HEK293 (cell line): ENCODE measurements around the gene KCTD21.

Experiments
- CTCF ChIA-PET: fragments of 350-600 bp; formaldehyde crosslinking; extraction: SDS; loops from one replicate; lab custom pipeline; 2021; ENCODE audit warnings: antibody characterized with exemption; lab: Yijun Ruan, JAX
- POLR2A ChIA-PET: fragments of 300-600 bp; formaldehyde crosslinking; extraction: SDS; loops from one replicate; lab custom pipeline; 2020; ENCODE audit warnings: antibody characterized with exemption, inconsistent platforms; lab: Yijun Ruan, JAX
- H3K27ac ChIP-seq: fragments of 200-500 bp; sonication (Bioruptor generic); 2 replicates; pipeline ENCODE4 v1.5.1; 2014; ENCODE audit warnings: low read depth, low read length, control low read depth, inconsistent platforms; ENCODE audit errors: extremely low read depth
- H3K36me3 ChIP-seq, 2 experiments: fragments of 200-500 bp in 1 of 2; sonication (Bioruptor generic) in 1 of 2; 1 replicate in 1 of 2; 2 replicates in 1 of 2; pipeline ENCODE4 v1.5.1; 2014 to 2017; ENCODE audit warnings: inconsistent platforms in 2 of 2, low read length in 2 of 2; ENCODE audit not compliant: control insufficient read depth in 2 of 2, insufficient read depth in 1 of 2
- H3K4me1 ChIP-seq: fragments of 200-500 bp; sonication (Bioruptor generic); 2 replicates; pipeline ENCODE4 v1.5.1; 2014; ENCODE audit warnings: mild to moderate bottlenecking, low read length, inconsistent platforms; ENCODE audit not compliant: control insufficient read depth, insufficient read depth
- H3K4me3 ChIP-seq: 2 replicates; pipeline ENCODE4 v1.5.1; 2011; ENCODE audit warnings: low read depth, mild to moderate bottlenecking, control low read depth, low read length, moderate library complexity
- H3K9me3 ChIP-seq: fragments of 200-500 bp; sonication (Bioruptor generic); 2 replicates; pipeline ENCODE4 v1.5.1; 2014; ENCODE audit warnings: low read depth, low read length, inconsistent platforms; ENCODE audit not compliant: control insufficient read depth, insufficient read depth
- CTCF ChIP-seq: fragments of 450-650 bp; formaldehyde crosslinking; IDR thresholded peaks from 2 replicates; pipeline ENCODE4 v1.5.1; 2016; ENCODE audit warnings: missing biosample characterization, missing genetic modification characterization
- KLF7 ChIP-seq: fragments of 450-650 bp; formaldehyde crosslinking; IDR thresholded peaks from 2 replicates; pipeline ENCODE4 v1.5.1; 2016; ENCODE audit warnings: missing biosample characterization, missing genetic modification characterization, borderline replicate concordance
- ZBTB1 ChIP-seq: fragments of 450-650 bp; formaldehyde crosslinking; IDR thresholded peaks from 2 replicates; pipeline ENCODE4 v1.5.1; 2016; ENCODE audit warnings: missing biosample characterization, missing genetic modification characterization
- ZNF10 ChIP-seq: fragments of 450-650 bp; formaldehyde crosslinking; IDR thresholded peaks from 2 replicates; pipeline ENCODE4 v1.5.1; 2017; ENCODE audit warnings: missing biosample characterization, missing genetic modification characterization
- ZNF121 ChIP-seq: fragments of 450-650 bp; formaldehyde crosslinking; IDR thresholded peaks from 2 replicates; pipeline ENCODE4 v1.5.1; 2016; ENCODE audit warnings: missing biosample characterization, missing genetic modification characterization
- ZNF146 ChIP-seq: fragments of 450-650 bp; formaldehyde crosslinking; IDR thresholded peaks from 2 replicates; pipeline ENCODE4 v1.5.1; 2016; ENCODE audit warnings: missing biosample characterization, missing genetic modification characterization
- ZNF18 ChIP-seq: fragments of 450-650 bp; formaldehyde crosslinking; IDR thresholded peaks from 2 replicates; pipeline ENCODE4 v1.5.1; 2016; ENCODE audit warnings: missing biosample characterization, missing genetic modification characterization
- ZNF211 ChIP-seq: fragments of 450-650 bp; formaldehyde crosslinking; IDR thresholded peaks from 2 replicates; pipeline ENCODE4 v1.5.1; 2016; ENCODE audit warnings: low read depth, missing biosample characterization, missing genetic modification characterization
- ZNF23 ChIP-seq: fragments of 450-650 bp; formaldehyde crosslinking; IDR thresholded peaks from 2 replicates; pipeline ENCODE4 v1.5.1; 2016; ENCODE audit warnings: missing biosample characterization, missing genetic modification characterization, borderline replicate concordance
- ZNF24 ChIP-seq: fragments of 450-650 bp; formaldehyde crosslinking; IDR thresholded peaks from 2 replicates; pipeline ENCODE4 v1.5.1; 2016; ENCODE audit warnings: missing biosample characterization, missing genetic modification characterization
- ZNF335 ChIP-seq: fragments of 450-650 bp; formaldehyde crosslinking; conservative IDR thresholded peaks from 2 replicates; pipeline ENCODE4 v1.5.1; 2016; ENCODE audit warnings: missing biosample characterization, missing genetic modification characterization
- ZNF354C ChIP-seq: fragments of 450-650 bp; formaldehyde crosslinking; IDR thresholded peaks from 2 replicates; pipeline ENCODE4 v1.5.1; 2016; ENCODE audit warnings: missing biosample characterization, missing genetic modification characterization, low read depth, borderline replicate concordance
- ZNF433 ChIP-seq: fragments of 450-650 bp; formaldehyde crosslinking; IDR thresholded peaks from 2 replicates; pipeline ENCODE4 v1.5.1; 2016; ENCODE audit warnings: missing biosample characterization, missing genetic modification characterization, low read depth
- ZNF530 ChIP-seq: fragments of 450-650 bp; formaldehyde crosslinking; IDR thresholded peaks from 2 replicates; pipeline ENCODE4 v1.5.1; 2016; ENCODE audit warnings: low read depth, missing biosample characterization, missing genetic modification characterization
- ZNF558 ChIP-seq: fragments of 450-650 bp; formaldehyde crosslinking; IDR thresholded peaks from 2 replicates; pipeline ENCODE4 v1.5.1; 2016; ENCODE audit warnings: missing biosample characterization, missing genetic modification characterization
- ZNF571 ChIP-seq: fragments of 450-650 bp; formaldehyde crosslinking; IDR thresholded peaks from 2 replicates; pipeline ENCODE4 v1.5.0; 2017; ENCODE audit warnings: missing biosample characterization, missing genetic modification characterization
- ZNF692 ChIP-seq: fragments of 450-650 bp; formaldehyde crosslinking; IDR thresholded peaks from 2 replicates; pipeline ENCODE4 v1.5.1; 2016; ENCODE audit warnings: missing biosample characterization, missing genetic modification characterization
- ZNF776 ChIP-seq: fragments of 450-650 bp; formaldehyde crosslinking; IDR thresholded peaks from 2 replicates; pipeline ENCODE4 v1.5.0; 2017; ENCODE audit warnings: missing biosample characterization, missing genetic modification characterization, borderline replicate concordance
- ZSCAN30 ChIP-seq: fragments of 450-650 bp; IDR thresholded peaks from 2 replicates; pipeline ENCODE4 v1.5.1; 2018; ENCODE audit warnings: missing biosample characterization, mild to moderate bottlenecking, missing genetic modification characterization, moderate library complexity
- ZSCAN5A ChIP-seq: fragments of 450-650 bp; formaldehyde crosslinking; IDR thresholded peaks from 2 replicates; pipeline ENCODE4 v1.5.1; 2016; ENCODE audit warnings: missing biosample characterization, missing genetic modification characterization

The KCTD21 gene

GRCh38 chr11:78216571-78217287 lies 28.3 kb upstream of the KCTD21 start:
- peaks cover 0 to 71% of the 10 kb centered on the region in 2 experiments; a peak in 1 of 3 replicates for H3K36me3 ChIP-seq
- no peak overlapping the region for H3K27ac ChIP-seq
- TF ChIP-seq ZNF18 (no peak), CTCF (tag by site-specific recombination) (no peak), ZNF776 (tag by site-specific recombination) (no peak)
- ChIA-PET CTCF (no interaction called here), POLR2A (no interaction called here)
- no peaks in the 10 kb centered on the region for H3K9me3 ChIP-seq
- H3K4me3 ChIP-seq: no peak overlapping the region
- no peaks in the 10 kb centered on the region for H3K4me1 ChIP-seq

- Histone ChIP-seq H3K36me3 (peaks cover 0 to 64% of the 10 kb centered on the region in 2 experiments; a peak in 2 of 3 replicates), H3K4me3 (no peak overlapping the region), H3K4me1 (no peaks in the 10 kb centered on the region), H3K9me3 (no peaks in the 10 kb centered on the region), H3K27ac (no peak overlapping the region)
- ChIA-PET POLR2A (no interaction called here), CTCF (interaction anchor here (0.5 kb wide), 1 partner anchor 195 kb away, joined by 4 read pairs; no protein-coding TSS in a partner anchor)
- TF ChIP-seq ZNF571 (tag by site-specific recombination) (no peak), ZNF121 (no peak), ZNF23 (tag by site-specific recombination) (no peak), ZNF211 (tag by site-specific recombination) (no peak), ZNF354C (tag by site-specific recombination) (no peak), ZNF692 (tag by site-specific recombination) (no peak), ZNF10 (tag by site-specific recombination) (no peak), ZNF24 (tag by site-specific recombination) (no peak), ZNF558 (tag by site-specific recombination) (no peak), ZNF146 (tag by site-specific recombination) (no peak)
Observed at GRCh38 chr11:78216021-78216420, 27.6 kb upstream of the KCTD21 start.

- Histone ChIP-seq H3K36me3 (peaks cover 0 to 63% of the 10 kb centered on the region in 2 experiments; a peak in 2 of 3 replicates), H3K9me3 (no peaks in the 10 kb centered on the region), H3K27ac (no peak overlapping the region), H3K4me3 (no peak overlapping the region), H3K4me1 (no peaks in the 10 kb centered on the region)
- TF ChIP-seq ZNF433 (tag by site-specific recombination): no peak
- TF ChIP-seq ZSCAN30 (tag by site-specific recombination): no peak
- TF ChIP-seq ZNF335: no peak
- TF ChIP-seq KLF7 (tag by site-specific recombination): no peak
- no peak for TF ChIP-seq ZBTB1
- TF ChIP-seq ZSCAN5A: no peak
- no peak for TF ChIP-seq ZNF530
- ChIA-PET CTCF (no interaction called here), POLR2A (interaction anchor here (0.6 kb wide), 1 partner anchor 109 kb away, joined by 6 read pairs; no protein-coding TSS in a partner anchor)
Observed at GRCh38 chr11:78214331-78215194, 26.1 kb upstream of the KCTD21 start.
